ENCODE measurements around the gene LTBR.
A peak's percentile ranks its signal among the peaks of the same experiment; 100 is the strongest.

Gene LTBR

DNA sequence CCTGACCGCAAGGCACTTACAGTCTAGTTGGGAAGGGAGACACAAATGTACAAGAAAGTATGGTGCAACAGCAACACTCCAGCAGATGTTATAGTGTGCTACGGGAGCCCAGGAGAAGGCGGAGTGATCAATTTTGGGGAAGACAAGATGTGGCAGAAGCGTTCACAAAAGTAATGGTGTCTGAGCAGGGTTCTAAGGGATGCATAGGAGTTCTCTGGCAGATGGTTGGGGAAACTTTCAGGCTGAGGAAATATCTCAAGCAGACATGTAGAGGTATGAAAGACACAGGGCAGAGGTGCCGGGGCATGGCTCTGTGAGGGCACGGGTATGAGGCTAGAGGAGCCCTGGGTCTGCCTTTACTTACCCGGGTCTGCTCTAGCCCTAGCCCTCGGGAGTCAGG lies 37.0 kb upstream of the LTBR start:
- no peak for DNase-seq

DNA sequence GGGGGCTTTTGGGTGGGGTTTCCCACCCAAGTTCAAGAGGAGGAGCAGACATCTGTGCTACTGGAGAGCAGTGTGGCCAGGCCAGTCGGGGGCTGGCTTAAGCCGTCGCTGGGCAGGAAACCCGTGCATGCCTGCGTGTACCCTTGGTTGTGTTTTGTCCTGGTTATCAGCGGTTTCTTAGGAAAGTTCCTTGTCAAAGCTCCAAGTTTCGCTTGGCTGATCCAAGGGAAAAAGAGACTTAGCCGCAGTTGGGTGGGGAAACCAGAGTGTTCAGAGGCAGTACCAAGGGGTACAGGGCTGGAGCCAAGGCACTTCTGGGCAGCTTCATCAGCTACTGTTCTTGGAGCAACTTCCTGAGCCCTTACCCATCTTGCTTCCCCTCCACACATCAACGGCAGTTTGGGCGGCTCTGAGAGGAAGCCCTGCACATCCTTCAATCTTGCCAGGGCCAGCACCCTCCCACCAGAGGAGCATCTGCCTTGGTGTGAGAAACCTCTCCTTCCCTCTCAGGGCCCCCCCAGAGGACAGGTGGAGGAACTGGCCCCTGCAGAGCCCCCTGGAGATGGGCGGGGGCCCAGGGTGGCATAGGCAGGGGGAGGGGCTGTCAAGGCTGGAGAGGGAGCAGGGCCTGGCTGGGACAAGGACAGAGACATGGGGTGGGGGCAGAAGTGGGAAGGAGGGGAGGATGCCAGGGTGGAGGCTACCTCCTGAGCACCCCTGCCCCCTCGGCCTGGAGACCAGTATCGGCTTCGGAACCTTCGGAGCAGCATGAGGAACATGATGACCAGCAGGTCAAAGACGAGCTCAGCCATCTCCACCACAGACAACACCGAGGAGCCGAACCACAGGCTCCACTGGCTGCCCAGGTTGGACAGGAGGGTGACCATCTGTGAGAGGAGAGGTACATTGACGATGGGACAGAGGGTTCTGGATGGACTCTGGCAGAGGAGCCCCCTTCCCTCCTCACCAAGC lies 36.3 kb upstream of the LTBR start:
- DNase-seq, result no peak

DNA sequence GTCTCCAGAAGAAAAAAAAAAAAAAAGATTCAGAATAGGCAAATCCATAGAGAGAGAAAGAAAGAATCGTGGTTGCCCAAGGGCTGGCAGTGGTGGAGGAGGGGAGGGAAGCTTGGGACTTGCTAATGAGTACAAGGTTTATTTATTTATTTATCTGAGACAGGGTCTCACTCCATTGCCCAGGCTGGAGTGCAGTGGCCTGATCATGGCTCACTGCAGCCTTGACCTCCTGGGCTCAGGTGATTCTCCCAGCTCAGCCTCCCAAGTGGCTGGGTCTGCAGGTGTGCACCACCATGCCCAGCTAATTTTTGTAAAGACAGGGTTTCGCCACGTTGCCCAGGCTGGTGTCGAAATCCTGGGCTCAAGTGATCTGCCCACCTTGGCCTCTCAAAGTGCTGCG lies 32.3 kb upstream of the LTBR start:
- DNase-seq, result no peak

DNA sequence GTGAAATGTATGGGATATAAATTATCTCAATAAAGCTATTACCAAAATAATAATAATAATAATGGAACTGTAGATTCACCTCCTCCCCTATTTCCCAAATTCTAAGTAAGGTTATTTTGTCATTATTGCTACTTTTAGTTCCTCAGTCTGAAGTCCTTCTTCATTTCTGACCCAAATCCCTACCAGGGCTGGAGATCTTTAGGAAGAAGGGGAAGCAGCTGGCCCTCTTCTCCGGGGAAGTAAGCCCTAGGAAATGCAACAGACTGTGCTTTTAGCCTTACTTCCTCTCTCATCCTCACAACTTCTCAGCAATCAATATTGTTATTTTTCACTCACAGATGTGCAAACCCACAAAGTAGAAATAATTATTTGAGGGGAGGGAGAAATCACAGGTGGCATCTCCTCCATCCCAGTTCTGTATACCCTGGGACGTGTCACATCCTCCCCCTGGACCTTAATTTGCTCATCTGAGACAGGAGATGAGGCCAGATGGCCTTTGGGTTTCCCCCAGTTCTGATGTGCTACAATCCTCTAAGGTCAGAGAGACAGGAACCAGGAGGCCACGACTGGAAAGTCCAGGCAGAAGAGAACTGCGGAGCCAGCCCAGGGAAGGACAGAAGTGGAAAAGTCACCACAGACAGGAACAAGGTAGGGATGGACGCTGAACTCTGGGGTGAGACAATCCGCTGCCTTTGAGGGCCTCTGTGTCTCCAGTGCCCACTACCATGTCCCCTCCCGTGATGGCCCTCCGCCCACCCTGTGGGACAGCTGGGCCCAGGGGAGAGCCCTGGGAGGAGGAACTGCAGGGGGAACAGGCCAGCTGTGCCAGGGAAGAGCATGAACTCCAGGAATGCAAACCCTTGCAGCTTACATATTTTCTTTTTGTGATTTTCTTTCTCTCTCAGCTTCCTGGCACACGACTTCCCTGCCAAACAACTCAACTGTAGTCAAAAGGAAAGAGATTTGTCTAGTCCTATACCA lies 31.5 kb upstream of the LTBR start:
- no peak for DNase-seq

DNA sequence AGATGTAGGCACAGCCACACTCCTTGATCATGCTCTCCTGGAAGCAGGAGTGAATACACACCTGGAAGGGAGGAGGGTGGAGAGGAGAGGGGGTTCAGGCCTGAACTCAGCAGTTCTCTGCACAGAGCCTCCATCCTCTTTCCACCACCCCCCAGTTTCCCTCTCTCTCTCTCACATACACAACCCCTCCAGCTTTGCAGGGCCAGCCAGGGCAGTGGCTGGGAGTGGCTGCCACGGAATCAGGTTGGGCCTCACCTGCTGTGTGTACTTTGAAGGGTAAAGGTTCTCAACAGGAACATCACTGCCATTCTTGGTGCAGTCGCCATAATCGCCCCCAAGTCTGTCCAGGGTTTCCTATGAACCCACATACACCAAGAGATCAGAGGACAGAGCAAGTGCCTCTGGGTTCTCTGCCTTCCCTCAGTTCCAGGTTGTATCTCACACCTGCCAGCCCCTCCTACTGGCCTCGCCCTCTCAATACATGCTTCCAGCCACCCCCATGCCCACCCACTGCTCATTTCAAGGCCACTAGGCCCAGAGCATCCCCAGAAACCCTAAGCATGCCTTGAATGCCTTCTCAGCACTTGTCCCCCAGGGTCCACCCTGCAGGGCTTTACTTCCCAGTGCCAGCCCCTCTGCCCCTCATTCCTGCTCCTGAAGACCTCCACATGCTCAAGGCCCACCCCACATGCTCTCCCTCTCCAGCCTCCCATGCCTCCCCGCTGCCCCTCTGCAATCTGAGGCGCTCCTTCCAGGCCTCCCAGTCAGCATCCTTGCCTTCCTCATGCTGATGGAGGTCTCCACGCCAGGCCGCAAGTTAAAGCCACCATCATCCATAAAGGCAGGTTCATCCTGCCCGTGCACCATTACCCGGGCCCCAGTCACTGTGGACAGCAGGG lies 29.2 kb upstream of the LTBR start:
- DNase-seq, result no peak

DNA sequence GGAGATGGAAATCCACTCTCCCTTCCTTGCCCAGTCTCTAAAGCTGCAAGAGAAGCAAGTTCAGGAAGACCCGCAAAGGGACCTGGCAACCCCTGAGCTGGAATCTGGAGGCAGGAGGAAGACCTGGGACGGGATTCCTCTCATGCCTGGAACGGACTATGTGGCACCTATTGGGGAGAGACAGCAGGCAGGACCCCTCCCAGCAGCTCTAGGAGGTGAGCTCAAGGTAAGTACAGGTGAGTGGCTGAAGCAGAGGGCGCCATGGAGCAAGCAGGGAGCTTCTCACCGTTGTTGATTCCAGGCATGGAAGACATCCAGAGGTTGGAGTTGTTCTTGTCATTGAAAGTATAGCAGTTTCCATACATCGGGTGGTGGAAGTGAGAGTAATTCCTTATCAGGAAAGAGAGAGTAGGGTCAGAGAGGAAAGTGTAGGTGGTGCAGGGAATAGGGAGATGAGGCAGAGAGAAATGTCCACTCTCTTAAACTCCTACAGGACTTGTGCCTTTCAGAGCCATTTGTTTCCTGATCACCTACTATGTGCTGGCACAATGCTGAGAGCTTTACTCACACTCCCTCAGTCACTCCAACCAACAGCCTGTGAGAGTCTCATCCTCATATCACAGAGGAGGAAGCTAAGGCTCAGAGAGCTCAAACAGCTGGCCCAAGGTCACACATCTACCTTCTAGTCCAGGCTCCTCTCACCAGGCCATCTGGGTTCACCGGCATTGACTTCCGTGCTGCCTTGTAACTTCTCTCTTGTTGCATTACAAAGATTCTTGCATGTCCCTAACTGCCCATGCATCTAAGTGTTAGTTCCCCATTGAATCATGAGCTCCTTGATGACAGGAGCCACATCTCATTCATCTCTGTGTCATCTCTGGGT lies 28.2 kb upstream of the LTBR start:
- DNase-seq, result no peak

DNA sequence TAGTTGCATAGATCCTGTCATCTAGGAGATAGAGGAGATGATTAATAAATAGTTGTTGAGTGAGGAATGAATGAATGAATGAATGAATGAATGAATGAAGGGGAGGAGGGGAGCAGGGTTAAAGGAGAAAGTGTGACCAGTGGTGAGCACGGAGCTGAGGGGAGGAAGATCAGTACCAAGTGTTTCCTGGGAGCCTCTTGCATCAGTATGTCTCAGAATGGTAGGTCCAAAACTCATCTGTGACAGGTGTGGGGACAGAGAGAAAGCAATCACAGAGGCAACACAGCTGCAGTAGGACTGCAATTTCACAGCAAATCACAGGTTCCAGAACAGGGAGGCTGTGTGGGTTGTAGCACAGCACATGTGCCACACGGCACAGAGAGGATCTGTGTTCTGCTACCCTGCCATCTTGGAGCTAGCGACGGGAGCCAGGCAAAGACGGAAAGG lies 27.6 kb upstream of the LTBR start:
- DNase-seq, result no peak

DNA sequence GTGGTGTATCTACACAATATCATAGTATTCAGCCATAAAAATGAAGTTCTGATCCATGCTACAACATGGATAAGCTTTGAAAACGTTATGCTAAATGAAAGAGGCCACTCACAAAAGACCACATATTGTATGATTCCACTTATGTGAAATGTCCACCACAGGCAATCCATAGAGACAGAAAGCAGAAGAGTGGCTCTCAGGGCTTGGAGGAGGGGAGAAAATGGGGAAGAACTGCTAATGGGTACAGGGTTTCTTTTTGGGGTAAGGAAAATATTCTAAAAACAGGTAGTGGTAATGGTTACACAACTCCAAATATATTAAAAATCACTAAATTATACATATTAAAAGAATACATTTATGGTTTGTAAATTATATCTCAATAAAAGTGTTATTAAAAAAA lies 25.1 kb upstream of the LTBR start:
- DNase-seq, result no peak

DNA sequence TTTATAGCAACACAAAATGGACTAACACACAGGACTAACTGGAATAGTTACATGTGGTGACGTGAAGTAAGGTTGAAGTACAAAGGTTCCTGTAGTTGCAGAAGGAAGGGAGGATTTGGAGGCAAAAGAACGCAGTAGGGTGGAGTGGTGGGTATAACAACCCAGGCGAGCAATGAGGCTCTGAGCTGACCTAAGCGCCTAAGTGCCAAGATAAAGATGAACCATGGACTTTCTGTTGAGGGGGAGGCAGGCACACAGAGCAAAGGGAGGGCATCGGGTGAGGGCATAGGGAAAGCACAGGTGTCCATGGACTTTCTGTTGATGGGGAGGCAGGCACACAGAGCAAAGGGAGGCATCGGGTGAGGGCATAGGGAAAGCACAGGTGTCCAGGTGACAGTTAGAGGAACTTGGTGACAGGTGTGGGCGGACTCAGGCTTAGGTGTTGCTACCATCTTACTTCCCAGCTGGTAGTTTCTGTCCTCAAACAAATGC lies 23.8 kb upstream of the LTBR start:
- no peak for DNase-seq

DNA sequence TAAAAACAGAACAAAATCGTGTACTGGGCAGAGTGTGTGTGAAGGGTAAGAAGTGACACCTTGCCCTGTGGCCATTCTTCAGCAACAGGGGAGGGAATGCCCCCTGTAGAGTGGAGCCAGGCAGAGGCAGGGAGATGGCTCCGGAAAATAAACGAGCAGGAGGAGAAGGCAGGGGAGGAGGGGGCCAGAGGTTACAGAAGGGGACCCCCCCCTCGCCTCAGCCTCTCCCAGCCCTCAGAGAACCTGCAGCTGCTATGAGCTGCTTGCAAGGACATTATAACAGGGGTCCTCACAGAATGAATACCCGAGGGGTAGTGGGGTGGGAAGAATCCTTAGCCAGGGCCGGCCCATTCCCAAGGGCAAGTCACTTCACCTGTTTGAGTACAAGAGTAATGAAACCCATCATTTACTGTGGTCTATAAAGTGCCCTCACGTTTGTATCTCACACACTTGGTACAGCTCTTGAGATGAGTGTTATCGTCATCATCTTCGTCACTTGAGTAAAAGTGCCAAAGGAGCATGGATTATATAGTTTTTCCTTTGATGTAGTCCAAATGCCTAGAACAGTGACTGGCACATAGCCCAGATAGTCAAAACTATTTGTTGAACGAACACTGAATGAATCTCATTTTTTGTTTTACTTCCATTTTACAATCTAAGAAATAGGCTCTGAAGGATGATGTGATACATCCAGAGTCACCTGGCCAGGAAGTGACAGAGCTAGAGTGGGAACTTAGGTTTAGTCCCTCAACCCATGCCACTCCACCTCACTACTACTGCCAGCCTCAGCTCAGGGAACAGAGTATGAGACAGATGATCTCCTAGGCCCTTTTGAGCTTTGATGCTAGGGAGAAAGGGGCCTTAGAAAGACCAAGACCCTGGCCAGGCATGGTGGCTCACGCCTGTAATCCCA lies 23.1 kb upstream of the LTBR start:
- DNase-seq, result no peak

DNA sequence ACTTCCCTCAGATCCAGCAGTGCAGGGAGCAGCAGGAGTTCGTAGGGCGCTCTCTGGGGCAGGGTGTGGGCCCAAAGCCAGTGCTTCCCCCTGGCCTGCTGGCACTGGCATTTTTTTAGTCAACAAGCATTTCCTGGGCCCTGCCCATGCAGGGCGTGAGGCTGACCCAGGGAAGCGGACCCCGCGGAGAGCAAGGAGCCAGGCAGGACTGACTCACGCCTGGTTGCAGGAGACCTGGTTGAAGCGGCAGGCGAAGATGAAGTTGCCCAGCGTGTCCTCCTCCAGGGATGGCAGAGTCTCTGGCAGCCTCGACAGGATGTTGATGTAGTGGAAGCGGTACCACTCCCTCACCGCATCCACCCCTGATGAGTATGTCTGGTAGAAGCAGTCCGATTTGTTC lies 22.1 kb upstream of the LTBR start:
- DNase-seq, result no peak

DNA sequence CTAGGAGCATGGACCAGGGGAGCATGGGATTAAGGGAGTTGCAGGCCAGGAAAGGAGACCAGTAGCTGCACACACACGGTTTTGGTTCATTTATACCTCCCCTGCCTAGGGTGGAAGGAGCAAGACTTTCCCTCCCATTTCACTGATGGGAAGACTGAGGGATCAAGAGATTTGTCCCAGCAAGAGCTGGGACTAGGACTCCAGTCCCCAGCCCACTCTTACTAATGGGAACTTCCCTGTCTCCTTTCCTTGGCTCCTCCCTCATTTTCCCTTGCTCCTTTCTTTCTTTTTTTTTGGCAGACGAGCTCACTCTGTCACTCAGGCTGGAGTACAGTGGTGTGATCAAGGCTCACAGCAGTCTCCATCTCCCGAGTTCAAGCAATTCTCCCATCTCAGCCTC lies 21.6 kb upstream of the LTBR start:
- no peak for DNase-seq

DNA sequence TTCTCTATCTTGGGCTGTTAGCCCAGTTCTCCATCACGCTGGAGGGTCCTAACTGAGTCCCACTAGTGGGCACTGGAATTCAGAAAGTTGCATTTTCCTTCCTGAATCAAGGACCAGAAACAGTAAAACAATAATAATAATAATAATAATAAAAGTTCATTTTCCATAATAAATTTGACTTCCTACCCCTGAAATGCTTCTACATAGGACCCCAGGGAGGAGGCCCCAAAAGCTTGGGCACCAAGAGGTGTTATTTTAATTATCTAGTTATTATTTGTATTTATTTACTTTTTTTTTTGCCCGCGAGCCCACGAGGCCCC lies 21.0 kb upstream of the LTBR start:
- no peak for DNase-seq

DNA sequence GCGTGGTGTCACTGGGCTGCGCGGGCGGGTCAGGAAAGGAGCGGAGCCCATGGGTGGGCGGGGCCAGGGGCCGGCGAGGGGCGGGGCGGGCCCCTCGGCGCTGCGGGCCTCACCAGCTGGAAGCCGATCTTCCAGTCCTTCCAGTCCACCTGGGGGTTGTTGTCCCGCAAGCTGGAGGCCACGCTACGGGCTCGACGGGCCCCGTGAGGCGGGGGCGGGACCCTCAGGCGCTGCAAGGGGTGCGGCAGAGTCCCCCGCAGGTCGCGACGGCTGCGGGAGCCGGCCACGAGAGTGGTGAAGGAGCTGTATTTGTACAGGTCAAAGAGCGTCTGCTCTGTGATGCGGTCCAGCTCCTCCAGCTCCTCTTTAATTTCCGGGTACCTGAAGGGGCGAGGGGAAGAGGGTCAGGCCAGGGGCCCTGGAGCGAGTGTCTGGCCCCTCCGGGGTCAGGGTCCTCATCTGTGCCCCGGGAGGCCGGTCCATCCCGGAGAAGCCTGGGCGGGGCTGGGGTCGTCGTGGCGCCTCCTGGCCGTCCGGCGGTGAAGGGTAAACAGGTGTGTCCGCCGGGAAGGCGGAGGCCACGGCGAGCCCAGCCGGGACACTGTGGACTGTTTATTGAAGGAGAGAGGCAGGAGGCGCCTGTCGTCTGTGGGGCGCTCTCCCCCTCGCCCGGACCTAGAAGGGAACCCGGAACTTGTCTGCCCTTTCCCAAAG lies 20.5 kb upstream of the LTBR start:
- DNase-seq, result peak; percentile 49

DNA sequence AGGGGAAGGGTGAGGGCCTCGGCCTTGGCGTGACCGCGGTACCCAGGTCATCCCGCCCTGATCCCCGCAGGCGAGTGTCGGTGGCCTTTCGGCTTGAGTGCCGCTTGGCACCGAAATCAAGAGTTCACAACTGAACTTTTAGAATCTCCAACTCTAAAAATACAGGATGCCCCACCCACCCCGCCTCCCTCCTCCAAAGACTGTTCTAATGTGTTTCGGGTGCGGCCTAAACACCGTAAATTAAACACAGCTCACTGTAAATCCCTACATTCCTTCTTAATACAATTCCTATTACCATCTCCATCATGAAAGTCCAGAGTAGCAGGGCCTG lies 20.0 kb upstream of the LTBR start:
- no peak for DNase-seq

DNA sequence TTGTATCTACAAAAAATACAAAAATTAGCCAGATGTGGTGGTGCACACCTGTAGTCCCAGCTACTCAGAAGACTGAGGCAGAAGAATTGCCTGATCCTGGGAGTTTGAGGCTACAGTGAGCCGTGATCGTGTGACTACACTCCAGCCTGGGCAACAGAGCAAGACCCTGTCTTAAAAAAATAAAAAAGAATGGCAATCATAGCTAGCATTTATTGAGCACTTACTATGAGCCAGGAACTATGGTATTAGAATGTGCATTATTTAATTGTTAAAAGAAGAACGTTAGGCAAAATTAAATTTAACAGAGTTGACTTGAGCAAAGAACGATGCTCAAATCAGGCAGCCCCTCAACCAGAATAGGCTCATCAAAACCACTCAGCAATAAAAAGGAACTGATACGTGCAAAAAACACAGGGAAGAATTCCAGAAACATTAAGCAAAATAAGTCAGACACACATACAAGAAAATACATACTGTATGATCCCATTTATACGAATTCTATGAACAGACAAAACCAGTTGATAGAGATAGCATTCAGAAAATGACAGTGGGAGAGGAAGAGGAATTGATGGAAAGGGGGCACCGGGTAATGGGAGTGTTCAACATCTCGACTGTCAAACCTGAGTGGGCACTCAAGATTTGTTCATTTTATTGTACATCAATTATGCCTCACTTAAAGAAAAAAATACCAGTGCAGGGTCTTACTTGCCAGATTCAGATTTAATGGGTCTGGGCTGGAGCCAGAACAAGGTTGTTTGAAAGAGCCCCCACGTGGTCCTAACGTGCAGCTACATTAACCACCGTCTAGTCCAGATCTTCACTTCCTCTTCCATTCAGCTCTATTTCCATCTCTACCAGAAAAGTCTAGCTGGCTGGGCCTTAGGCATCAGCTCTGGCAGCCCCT lies 16.6 kb upstream of the LTBR start:
- no peak for DNase-seq

DNA sequence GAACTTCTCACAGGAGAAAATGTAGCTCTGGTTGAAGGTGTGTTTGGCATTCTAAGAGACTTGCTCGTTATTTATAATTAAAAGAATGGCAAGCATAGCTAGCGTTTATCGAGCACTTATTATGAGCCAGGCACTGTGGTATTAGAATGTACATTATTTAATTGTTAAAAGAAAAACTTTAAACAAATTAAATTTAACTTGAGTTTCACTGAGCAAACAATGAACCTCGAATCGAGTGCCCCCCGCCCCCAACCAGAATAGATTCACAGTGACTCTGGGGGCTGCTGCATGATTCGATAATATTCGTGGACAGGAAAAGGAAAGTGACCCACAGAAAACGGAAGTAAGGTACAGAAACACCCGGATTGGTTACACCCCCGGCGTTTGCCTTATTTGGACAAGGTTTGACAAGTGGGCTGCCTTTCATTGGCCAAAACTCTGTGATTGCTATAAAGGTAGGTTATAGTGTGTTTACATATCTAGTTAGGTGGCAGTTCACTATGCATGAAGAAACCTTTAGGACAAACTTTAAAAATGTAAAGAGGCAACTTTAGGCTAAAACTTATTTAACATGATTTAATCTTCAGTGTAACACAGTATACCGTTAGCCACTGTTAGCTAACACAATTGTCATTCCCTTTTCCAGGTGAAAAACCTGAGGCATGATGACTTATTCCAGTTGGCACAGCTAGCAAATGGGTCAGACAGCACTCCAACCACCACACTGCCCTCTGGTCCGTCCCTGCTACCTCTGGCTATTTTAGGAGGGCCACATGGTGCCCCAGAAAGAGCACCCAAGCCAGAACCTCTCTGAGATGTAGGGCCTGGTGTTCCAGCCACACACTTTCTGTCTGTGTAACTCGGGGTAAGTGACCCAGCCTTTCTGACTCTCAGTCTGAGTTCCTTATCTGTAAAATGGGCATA lies 15.7 kb upstream of the LTBR start:
- DNase-seq, result no peak

Measured in effector CD4-positive, alpha-beta T cell (primary cell).